ENCODE results near the gene SLC30A2. TPM values are rescaled to one million over a fixed set of nuclear protein-coding genes. Genes with fewer than 3 reads are reported as not detected.

SLC30A2 gene
- total and polyA plus RNA-seq, 2 of the 13 experiments (the other 11 are each of a cell fraction or from before 2014, with no cell fraction given) = not detected

DNA sequence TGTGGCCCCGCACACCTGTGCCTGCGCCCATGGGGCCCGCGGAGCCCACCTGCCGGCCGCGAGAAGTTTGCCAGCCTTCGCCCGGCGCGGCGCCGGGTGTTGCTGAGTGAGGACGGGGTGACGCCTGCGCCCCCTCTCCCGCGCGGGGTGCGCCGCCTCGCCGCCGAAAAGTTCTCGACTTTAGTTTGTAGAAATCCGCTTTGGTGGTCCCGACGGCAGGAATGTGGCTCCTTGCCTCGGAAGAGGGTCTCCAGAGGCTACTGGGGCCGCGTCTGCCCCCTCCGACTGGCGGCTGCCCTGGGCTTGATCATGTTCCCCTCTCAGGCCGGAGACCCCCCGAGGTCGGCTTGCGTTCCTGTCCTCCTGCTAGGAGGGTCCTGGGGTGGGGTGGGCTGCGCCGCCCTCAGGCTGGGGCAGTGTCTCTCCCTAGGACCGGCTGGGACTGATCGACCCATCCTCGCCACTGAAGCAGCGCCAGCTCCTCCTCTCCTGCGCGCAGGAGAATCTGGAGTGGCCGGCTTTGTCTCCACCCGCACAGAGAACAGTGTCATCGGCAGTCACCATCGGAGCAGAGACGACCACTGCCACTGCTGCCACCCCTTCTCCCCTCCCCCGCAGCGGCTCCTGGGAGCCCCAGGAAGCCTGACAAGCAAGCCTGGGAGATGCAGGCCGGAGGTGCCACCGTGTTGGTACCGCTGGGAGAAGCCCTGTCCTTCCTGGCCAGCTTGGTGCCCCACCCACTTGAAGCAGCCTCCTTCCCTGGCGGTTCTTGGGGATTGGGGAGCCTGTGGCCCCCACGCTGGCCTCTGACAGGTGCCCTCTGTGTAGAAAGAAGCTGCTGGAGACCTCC is 553 bp upstream of the SLC30A2 start:
- BruUV-seq (replicated peaks) = no TSS peak
- Histone ChIP-seq H2AFZ (ENCODE audit: low read length) (no peak overlapping the region), H3K36me3 (replicated peaks in 1 of 2; ENCODE audit: control insufficient read depth in 1 of 2, insufficient read depth in 2 of 2, low read length in 2 of 2) (no peaks in the 10 kb centered on the region), H3K27ac (ENCODE audit: extremely low read length, insufficient read depth, low read length) (no peak overlapping the region), H3K9ac (ENCODE audit: insufficient read depth, low read depth, low read length) (no peak overlapping the region), H4K20me1 (ENCODE audit: insufficient read depth, low read length) (no peaks in the 10 kb centered on the region), H3K27me3 (ENCODE audit: control insufficient read depth in 1 of 2, insufficient read depth in 2 of 2, low read length in 2 of 2) (peaks cover 30 to 87% of the 10 kb centered on the region in 2 experiments), H3K79me2 (ENCODE audit: insufficient read depth, low read length) (no peaks in the 10 kb centered on the region), H3K4me2 (ENCODE audit: low read depth, low read length) (peak overlapping the region; percentile 19; the same call in 1 of the 2 replicates), H3K4me1 (ENCODE audit: insufficient read depth, low read length) (no peaks in the 10 kb centered on the region), H3K4me3 (replicated peaks in 1 of 3; ENCODE audit: insufficient read depth in 1 of 3, low read depth in 2 of 3, low read length in 3 of 3) (no peak overlapping the region), H3K9me3 (ENCODE audit: low read length) (no peaks in the 10 kb centered on the region)
- ATAC-seq = peak; percentile 25; the same call in 2 of the 3 replicates
- no CpG with 5 or more reads among the region's 57 CpGs for WGBS (ENCODE audit: low lambda C conversion rate)
- no peak for FAIRE-seq
- in situ Hi-C loops (cut with HindIII; ENCODE audit: extremely low pct_ligation_motif_present, low pct_unique_long_range_greater_than_20kb) = no loop called here
- DNase-seq (ENCODE audit: low spot score) = no peak
- TF ChIP-seq ZFP36 (IDR thresholded peaks at IDR 0.05; ENCODE audit: borderline replicate concordance, low read depth, low read length, partially characterized antibody) (no peak), NR3C1 (CRISPR knock-in tag; IDR thresholded peaks at IDR 0.05) (no peak), ZNF44 (CRISPR knock-in tag; IDR thresholded peaks at IDR 0.05) (no peak), ZFP1 (CRISPR knock-in tag; IDR thresholded peaks at IDR 0.05) (no peak), ZC3H4 (CRISPR knock-in tag; IDR thresholded peaks at IDR 0.05; ENCODE audit: borderline replicate concordance) (no peak), NFKBIZ (CRISPR knock-in tag; IDR thresholded peaks at IDR 0.05) (no peak), ZNF724P (CRISPR knock-in tag; IDR thresholded peaks at IDR 0.05; ENCODE audit: borderline replicate concordance) (no peak), DNMT3B (CRISPR knock-in tag; conservative IDR thresholded peaks at IDR 0.05) (no peak), ZNF263 (CRISPR knock-in tag; IDR thresholded peaks at IDR 0.05) (no peak), TCF7 (IDR thresholded peaks at IDR 0.05; ENCODE audit: low read depth) (no peak), ZMAT3 (CRISPR knock-in tag; conservative IDR thresholded peaks at IDR 0.05) (no peak), MIER2 (CRISPR knock-in tag; IDR thresholded peaks at IDR 0.05) (no peak), GATA4 (IDR thresholded peaks at IDR 0.05; ENCODE audit: borderline replicate concordance, low read depth) (no peak), TARDBP (CRISPR knock-in tag; IDR thresholded peaks at IDR 0.05) (no peak)
- TF ChIP-seq, protein P1, sequence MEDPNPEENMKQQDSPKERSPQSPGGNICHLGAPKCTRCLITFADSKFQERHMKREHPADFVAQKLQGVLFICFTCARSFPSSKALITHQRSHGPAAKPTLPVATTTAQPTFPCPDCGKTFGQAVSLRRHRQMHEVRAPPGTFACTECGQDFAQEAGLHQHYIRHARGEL (CRISPR knock-in tag; IDR thresholded peaks at IDR 0.05) = no peak
- TF ChIP-seq, protein P2, sequence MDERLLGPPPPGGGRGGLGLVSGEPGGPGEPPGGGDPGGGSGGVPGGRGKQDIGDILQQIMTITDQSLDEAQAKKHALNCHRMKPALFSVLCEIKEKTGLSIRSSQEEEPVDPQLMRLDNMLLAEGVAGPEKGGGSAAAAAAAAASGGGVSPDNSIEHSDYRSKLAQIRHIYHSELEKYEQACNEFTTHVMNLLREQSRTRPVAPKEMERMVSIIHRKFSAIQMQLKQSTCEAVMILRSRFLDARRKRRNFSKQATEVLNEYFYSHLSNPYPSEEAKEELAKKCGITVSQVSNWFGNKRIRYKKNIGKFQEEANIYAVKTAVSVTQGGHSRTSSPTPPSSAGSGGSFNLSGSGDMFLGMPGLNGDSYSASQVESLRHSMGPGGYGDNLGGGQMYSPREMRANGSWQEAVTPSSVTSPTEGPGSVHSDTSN (CRISPR knock-in tag; IDR thresholded peaks at IDR 0.05) = no peak
- TF ChIP-seq, protein P3, sequence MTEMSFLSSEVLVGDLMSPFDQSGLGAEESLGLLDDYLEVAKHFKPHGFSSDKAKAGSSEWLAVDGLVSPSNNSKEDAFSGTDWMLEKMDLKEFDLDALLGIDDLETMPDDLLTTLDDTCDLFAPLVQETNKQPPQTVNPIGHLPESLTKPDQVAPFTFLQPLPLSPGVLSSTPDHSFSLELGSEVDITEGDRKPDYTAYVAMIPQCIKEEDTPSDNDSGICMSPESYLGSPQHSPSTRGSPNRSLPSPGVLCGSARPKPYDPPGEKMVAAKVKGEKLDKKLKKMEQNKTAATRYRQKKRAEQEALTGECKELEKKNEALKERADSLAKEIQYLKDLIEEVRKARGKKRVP (CRISPR knock-in tag; IDR thresholded peaks at IDR 0.05) = no peak
- TF ChIP-seq, protein P4, sequence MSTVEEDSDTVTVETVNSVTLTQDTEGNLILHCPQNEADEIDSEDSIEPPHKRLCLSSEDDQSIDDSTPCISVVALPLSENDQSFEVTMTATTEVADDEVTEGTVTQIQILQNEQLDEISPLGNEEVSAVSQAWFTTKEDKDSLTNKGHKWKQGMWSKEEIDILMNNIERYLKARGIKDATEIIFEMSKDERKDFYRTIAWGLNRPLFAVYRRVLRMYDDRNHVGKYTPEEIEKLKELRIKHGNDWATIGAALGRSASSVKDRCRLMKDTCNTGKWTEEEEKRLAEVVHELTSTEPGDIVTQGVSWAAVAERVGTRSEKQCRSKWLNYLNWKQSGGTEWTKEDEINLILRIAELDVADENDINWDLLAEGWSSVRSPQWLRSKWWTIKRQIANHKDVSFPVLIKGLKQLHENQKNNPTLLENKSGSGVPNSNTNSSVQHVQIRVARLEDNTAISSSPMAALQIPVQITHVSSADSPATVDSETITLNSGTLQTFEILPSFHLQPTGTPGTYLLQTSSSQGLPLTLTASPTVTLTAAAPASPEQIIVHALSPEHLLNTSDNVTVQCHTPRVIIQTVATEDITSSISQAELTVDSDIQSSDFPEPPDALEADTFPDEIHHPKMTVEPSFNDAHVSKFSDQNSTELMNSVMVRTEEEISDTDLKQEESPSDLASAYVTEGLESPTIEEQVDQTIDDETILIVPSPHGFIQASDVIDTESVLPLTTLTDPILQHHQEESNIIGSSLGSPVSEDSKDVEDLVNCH (CRISPR knock-in tag; IDR thresholded peaks at IDR 0.05) = no peak
- POLR2A ChIA-PET = no interaction called here
- CTCF ChIA-PET (ENCODE audit: low intra/inter-chr PET ratio, low total read pairs) = no interaction called here
- intact Hi-C loops (cut with micrococcal nuclease; ENCODE audit: unreplicated experiment) = no loop called here
